RWPE1 (cell line): ENCODE results near the gene PRCC.
A peak's percentile ranks its signal among the peaks of the same experiment; 100 is the strongest.

ENCODE experiments used
- CTCF ChIA-PET: fragments of 350-600 bp; sonication (Branson Sonifier 250); formaldehyde crosslinking; extraction: SDS; loops from one replicate; lab custom pipeline; 2021; lab: Yijun Ruan, JAX
- POLR2A ChIA-PET: fragments of 400-600 bp; formaldehyde crosslinking; extraction: SDS; loops from one replicate; lab custom pipeline; 2020; ENCODE audit warnings: antibody characterized with exemption; ENCODE audit not compliant: low non-redundant PET; lab: Yijun Ruan, JAX
- DNase-seq: peaks from one replicate; pipeline ENCODE4 v3.0.0; 2012; ENCODE audit warnings: low spot score
- H3K27ac ChIP-seq: fragments of 450-650 bp; 2 replicates; pipeline ENCODE4 v1.5.1; 2017
- TF ChIP-seq, protein P1 (sequence below): fragments of 450-650 bp; conservative IDR thresholded peaks from 2 replicates; pipeline ENCODE4 v1.5.1; 2017; ENCODE audit warnings: low read depth, mild to moderate bottlenecking

Gene PRCC

GRCh38 chr1:156738916-156739315 lies 28.4 kb upstream of the PRCC start:
- TF ChIP-seq, protein P1, sequence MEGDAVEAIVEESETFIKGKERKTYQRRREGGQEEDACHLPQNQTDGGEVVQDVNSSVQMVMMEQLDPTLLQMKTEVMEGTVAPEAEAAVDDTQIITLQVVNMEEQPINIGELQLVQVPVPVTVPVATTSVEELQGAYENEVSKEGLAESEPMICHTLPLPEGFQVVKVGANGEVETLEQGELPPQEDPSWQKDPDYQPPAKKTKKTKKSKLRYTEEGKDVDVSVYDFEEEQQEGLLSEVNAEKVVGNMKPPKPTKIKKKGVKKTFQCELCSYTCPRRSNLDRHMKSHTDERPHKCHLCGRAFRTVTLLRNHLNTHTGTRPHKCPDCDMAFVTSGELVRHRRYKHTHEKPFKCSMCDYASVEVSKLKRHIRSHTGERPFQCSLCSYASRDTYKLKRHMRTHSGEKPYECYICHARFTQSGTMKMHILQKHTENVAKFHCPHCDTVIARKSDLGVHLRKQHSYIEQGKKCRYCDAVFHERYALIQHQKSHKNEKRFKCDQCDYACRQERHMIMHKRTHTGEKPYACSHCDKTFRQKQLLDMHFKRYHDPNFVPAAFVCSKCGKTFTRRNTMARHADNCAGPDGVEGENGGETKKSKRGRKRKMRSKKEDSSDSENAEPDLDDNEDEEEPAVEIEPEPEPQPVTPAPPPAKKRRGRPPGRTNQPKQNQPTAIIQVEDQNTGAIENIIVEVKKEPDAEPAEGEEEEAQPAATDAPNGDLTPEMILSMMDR, result no peak
- no peak overlapping the region for H3K27ac ChIP-seq
- DNase-seq, result no peak
- ChIA-PET POLR2A (no interaction called here), CTCF (interaction anchor here (0.7 kb wide), 1 partner anchor 121 kb away, joined by 3 read pairs; no protein-coding TSS in a partner anchor)

GRCh38 chr1:156740237-156740740 lies 27.0 kb upstream of the PRCC start:
- TF ChIP-seq, protein P1, result no peak
- peak overlapping the region; percentile 87 for H3K27ac ChIP-seq
- ChIA-PET POLR2A (no interaction called here), CTCF (interaction anchor here (0.6 to 1.2 kb wide), 2 partner anchors 13 to 34 kb away, joined by 3 to 5 read pairs; no protein-coding TSS in a partner anchor)
- no peak for DNase-seq

DNA sequence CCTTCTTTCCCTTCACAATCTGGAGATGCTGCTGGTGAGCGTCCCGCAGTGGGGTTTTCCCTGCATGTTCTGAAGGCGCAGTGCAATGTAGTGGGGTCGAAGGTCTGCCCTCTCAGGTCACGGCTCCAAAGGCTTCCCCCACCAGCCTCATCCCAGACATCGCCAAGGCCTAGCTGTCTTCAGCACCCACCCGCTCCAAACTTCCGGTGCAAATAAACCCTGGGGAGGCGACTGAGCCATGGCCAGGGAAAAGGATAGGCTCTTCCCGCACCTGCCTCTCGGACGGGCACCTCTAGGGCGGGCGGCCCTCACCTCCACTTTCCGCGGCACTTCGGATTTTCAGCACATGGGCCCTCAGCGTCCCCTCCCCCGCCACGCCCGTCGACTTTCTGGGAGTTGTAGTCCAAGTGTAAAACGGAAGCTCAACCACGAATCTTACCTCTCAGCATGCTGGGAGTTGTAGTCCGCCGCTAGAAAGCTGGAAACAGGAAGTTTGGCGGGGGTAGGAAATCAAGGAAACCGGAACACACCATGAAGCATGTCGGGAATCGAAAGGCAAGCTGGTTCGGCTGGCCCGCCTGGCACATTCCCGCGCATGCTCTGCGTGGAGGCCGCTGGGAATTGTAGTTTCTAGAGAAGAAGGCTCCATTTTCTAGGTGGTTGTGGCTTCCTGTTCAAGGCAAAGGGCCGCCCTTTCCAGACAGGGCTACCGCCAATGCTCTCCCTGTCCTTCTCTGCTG lies 26.4 kb upstream of the PRCC start, which contains the start of gene MRPL24:
MRPL24 (minus strand) TSS at position 348 of the 740 bp plus-strand sequence. CDS start 2,384 bp downstream, outside the sequence.
- TF ChIP-seq, protein P1, result no peak
- DNase-seq, result peak; percentile 93
- CTCF ChIA-PET, result interaction anchor here (0.6 to 1.2 kb wide), 2 partner anchors 14 to 33 kb away, joined by 3 to 5 read pairs; no protein-coding TSS in a partner anchor
- POLR2A ChIA-PET, result interaction anchor here (0.6 to 0.9 kb wide), 4 partner anchors 10 to 26 kb away, joined by 3 to 8 read pairs (median 4); partner anchors contain the start of genes HDGF, ISG20L2, METTL25B and PRCC
- peak within 1 kb of the TSS; percentile 87 for H3K27ac ChIP-seq

DNA sequence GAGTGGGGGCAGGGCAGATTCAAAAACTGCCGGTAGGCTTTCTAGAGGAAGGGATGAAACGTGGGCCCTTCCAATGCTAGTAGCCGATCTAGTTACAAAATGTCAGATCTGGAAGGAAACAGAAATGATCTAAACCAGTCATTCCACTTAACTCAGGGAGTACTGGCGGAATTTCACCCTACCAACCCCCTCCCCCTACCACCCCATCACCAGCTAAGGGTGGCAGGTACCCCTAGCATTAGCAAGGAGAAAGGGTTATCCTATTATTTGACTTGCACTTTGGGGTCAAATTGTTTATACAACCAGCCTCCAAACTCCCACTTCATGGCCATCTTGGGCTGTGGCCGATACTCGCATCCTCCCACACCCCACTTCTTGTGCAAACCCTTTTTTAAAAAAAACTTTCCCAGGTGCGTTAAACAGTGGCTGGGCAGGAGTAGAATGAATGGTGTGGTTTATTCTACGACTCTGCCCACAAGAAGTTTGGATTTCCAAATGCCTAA lies 25.8 kb upstream of the PRCC start:
- TF ChIP-seq, protein P1, result no peak
- ChIA-PET CTCF (interaction anchor here (1.2 kb wide), 1 partner anchor 14 kb away, joined by 5 read pairs; no protein-coding TSS in a partner anchor), POLR2A (interaction anchor here (0.6 to 0.9 kb wide), 4 partner anchors 10 to 26 kb away, joined by 3 to 8 read pairs (median 4); partner anchors contain the start of genes HDGF, ISG20L2, METTL25B and PRCC)
- DNase-seq, result no peak
- peak overlapping the region; percentile 87 for H3K27ac ChIP-seq

DNA sequence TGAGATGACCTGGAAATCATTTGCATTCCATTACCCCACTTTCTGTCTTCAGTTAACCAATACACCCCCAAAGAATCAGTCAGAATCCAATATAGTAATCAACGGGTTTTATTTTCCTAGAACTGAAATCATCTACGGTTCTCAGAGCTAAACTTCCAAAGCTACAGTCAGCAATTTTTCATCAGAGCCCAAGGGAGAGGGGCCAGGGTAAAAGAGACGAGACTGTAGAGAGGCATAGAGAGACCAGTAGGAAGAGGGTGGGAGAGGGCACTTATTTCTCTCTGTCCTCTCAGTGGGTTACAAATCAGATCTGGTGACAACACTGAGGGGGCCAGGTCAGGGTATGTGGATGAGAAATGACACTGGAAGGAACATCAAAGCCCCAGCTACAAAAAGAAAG lies 25.3 kb upstream of the PRCC start:
- DNase-seq, result no peak
- TF ChIP-seq, protein P1, result no peak
- ChIA-PET POLR2A (no interaction called here), CTCF (no interaction called here)
- no peak overlapping the region; the same call in 1 of the 2 replicates for H3K27ac ChIP-seq

DNA sequence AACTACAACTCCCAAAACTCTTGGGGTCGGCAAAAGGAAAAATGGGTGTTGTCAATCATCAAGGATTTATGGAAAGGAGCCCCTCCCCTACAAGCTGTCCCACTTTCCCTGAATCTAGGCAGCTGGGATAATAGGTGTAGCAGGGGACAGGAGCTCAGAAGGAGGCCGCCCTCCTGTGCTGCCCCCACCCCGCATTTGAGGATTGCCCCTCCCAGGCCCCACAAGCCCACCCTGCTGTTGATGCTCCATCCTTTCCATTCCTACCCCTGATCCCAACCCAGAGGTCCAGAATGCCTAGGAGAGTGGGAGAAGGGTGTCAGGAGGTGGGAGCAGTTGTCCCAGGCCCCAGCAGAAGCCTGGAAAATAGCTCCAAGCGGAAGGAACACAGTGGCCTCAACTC lies 24.5 kb upstream of the PRCC start:
- H3K27ac ChIP-seq, result peak overlapping the region; percentile 74
- TF ChIP-seq, protein P1, result no peak
- no peak for DNase-seq
- ChIA-PET CTCF (no interaction called here), POLR2A (no interaction called here)
